Fibroblast of pulmonary artery (primary cell): Measurements from ENCODE around the gene RAD54L2.
"Not testable (repeated sequence)": the region's sequence is repeated elsewhere in the genome, so short reads cannot be mapped to it uniquely, and the experiment has no call there.

Source experiments
- DNase-seq: peaks from one replicate; pipeline ENCODE4 v3.0.0-alpha.2; 2010; ENCODE audit warnings: low read depth
- H3K4me3 ChIP-seq: replicated peaks from 2 replicates; pipeline ENCODE4 v1.5.1; 2011; ENCODE audit warnings: low read depth, mild to moderate bottlenecking, control low read depth, low read length, moderate library complexity
- CTCF ChIP-seq: IDR thresholded peaks from 2 replicates; pipeline ENCODE4 v1.5.1; 2011; ENCODE audit warnings: mild to moderate bottlenecking, control low read depth, low read length, inconsistent platforms; ENCODE audit errors: missing control alignments

RAD54L2 gene

GRCh38 chr3:51503007-51503406, 35.5 kb upstream of the RAD54L2 start:
- DNase-seq, result no peak
- TF ChIP-seq CTCF, result no peak
- H3K4me3 ChIP-seq, result no peak overlapping the region

- no peak overlapping the region for H3K4me3 ChIP-seq
- TF ChIP-seq CTCF, result no peak
- DNase-seq, result no peak
These were observed 30.3 kb upstream of the RAD54L2 start for GRCh38 chr3:51508255-51508654.

GRCh38 chr3:51510996-51511395, 27.5 kb upstream of the RAD54L2 start:
- DNase-seq, result no peak
- no peak for TF ChIP-seq CTCF
- no peak overlapping the region for H3K4me3 ChIP-seq

GRCh38 chr3:51514210-51514609, 24.3 kb upstream of the RAD54L2 start:
- no peak for TF ChIP-seq CTCF
- DNase-seq, result no peak
- H3K4me3 ChIP-seq, result no peak overlapping the region

GRCh38 chr3:51519848-51520247, 18.7 kb upstream of the RAD54L2 start:
- no peak overlapping the region for H3K4me3 ChIP-seq
- no peak for DNase-seq
- TF ChIP-seq CTCF, result no peak

GRCh38 chr3:51520906-51521730, 17.4 kb upstream of the RAD54L2 start:
- DNase-seq, result not testable (repeated sequence)

GRCh38 chr3:51522273-51522962, 16.1 kb upstream of the RAD54L2 start:
- no peak for TF ChIP-seq CTCF
- peak; percentile 17 for DNase-seq
- H3K4me3 ChIP-seq, result no peak overlapping the region

More at GRCh38 chr3:51520906-51521730, 17.4 kb upstream of the RAD54L2 start:
- not testable (repeated sequence) for H3K4me3 ChIP-seq

- not testable (repeated sequence) for DNase-seq, H3K4me3 ChIP-seq
These were observed 13.6 kb upstream of the RAD54L2 start for GRCh38 chr3:51524874-51525273.
